Spinal cord (tissue), 10 donors: Measurements from ENCODE around the gene SMYD5. TPM values are rescaled to one million over a fixed set of nuclear protein-coding genes. Genes with fewer than 3 reads are reported as not detected.
A peak's percentile ranks its signal among the peaks of the same experiment; 100 is the strongest.
"Not testable (repeated sequence)": the region's sequence is repeated elsewhere in the genome, so short reads cannot be mapped to it uniquely, and the experiment has no call there.

Source experiments
- DNase-seq, 6 donors: peaks; one replicate each; pipeline versions ENCODE4 v3.0.0 to v3.0.0-alpha.2; 2013 to 2015; ENCODE audit warnings: low spot score in 6 of 6, low read depth in 4 of 6
- H3K27ac ChIP-seq: one replicate; pipeline ENCODE4 v1.5.1; 2013; ENCODE audit warnings: low read depth, low read length, control low read depth
- H3K27me3 ChIP-seq: one replicate; pipeline ENCODE4 v1.6.1; 2013; ENCODE audit warnings: low read length; ENCODE audit not compliant: control insufficient read depth, insufficient read depth
- H3K36me3 ChIP-seq: one replicate; pipeline ENCODE4 v1.6.1; 2013; ENCODE audit warnings: low read length; ENCODE audit not compliant: control insufficient read depth, insufficient read depth
- H3K4me1 ChIP-seq: one replicate; pipeline ENCODE4 v1.6.1; 2013; ENCODE audit warnings: low read length; ENCODE audit not compliant: control insufficient read depth, insufficient read depth
- H3K4me3 ChIP-seq: one replicate; pipeline ENCODE4 v1.5.1; 2013; ENCODE audit warnings: low read depth, low read length, control low read depth
- H3K9me3 ChIP-seq: one replicate; pipeline ENCODE4 v1.6.1; 2013; ENCODE audit warnings: low read length; ENCODE audit not compliant: control insufficient read depth, insufficient read depth
- WGBS: methylation state at CpG from one replicate; pipeline ENCODE4 v1.1.5; 2013; ENCODE audit warnings: missing lambda C conversion rate; ENCODE audit not compliant: insufficient coverage; 5-methylcytosine and 5-hydroxymethylcytosine counted together
- polyA plus RNA-seq, 2 donors: library from polyadenylated mRNA; unstranded; fragments of 120-200 nt; gene quantifications; one replicate each; pipeline ENCODE4 v1.2.1, GENCODE V29; 2013; ENCODE audit not compliant: insufficient read length in 2 of 2
- total RNA-seq, 2 donors: library from RNA; depleted of rRNA in 1 of 2; stranded (reverse); fragments of 120-200 nt in 1 of 2; fragments of >200 nt in 1 of 2; gene quantifications; one replicate each; pipeline versions ENCODE4 v1.2.3 to v1.2.4, GENCODE V29; 2013 to 2014
- donor health status: healthy.

SMYD5 gene
- total and polyA plus RNA-seq, 4 donors = 14.2 to 42.5 (median 33.5) TPM

GRCh38 chr2:73175663-73176204, 38.3 kb upstream of the SMYD5 start:
- Histone ChIP-seq H3K27me3 (peaks cover 41% of the 10 kb centered on the region), H3K4me3 (peak overlapping the region; percentile 38), H3K36me3 (no peaks in the 10 kb centered on the region), H3K27ac (no peak overlapping the region), H3K4me1 (peaks cover 31% of the 10 kb centered on the region), H3K9me3 (no peaks in the 10 kb centered on the region)
- WGBS = 0% methylated on average over 50 of the region's 59 CpGs
- DNase-seq = peak in 2 of 6 donors; percentile 76 to 89

DNA sequence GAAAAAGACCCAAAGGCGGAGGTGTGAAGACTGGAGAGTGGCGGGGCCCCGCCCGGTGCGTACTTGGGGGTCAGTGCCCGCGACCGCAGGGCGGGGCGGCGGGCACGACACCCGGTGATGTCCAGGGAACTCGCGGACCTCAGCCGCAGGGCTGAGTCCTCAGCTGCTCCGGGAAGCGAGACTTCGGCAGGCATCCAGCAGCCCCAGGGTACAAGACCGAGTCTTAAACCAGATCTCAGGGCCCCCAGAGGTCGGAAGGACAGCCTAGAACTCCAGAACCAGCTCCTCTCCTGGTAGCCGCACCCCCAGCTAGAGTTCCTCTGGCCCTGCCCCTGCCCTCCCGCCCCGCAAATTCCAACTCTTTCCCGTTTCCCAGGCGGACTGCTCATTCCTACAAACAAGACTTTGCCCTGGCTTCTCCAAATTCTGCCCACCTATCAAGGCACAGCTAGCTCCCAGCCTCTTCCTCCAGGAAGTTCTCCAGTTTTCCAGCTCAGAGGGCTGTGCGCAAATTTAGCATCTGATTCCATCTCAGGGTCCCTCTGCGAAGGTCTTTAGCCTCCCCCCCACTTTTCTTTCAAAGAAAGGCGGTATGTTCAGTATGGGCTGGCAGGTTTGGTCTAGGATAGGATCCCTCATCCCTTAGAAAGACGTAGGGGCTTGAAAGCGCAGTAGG, 37.7 kb upstream of the SMYD5 start:
- WGBS = 2% methylated on average over 26 of the region's 31 CpGs
- Histone ChIP-seq H3K27me3 (peaks cover 41% of the 10 kb centered on the region), H3K4me3 (peak overlapping the region; percentile 1), H3K4me1 (peaks cover 31% of the 10 kb centered on the region), H3K27ac (no peak overlapping the region), H3K9me3 (no peaks in the 10 kb centered on the region), H3K36me3 (no peaks in the 10 kb centered on the region)
- peak in 1 of 6 donors; percentile 31 for DNase-seq

DNA sequence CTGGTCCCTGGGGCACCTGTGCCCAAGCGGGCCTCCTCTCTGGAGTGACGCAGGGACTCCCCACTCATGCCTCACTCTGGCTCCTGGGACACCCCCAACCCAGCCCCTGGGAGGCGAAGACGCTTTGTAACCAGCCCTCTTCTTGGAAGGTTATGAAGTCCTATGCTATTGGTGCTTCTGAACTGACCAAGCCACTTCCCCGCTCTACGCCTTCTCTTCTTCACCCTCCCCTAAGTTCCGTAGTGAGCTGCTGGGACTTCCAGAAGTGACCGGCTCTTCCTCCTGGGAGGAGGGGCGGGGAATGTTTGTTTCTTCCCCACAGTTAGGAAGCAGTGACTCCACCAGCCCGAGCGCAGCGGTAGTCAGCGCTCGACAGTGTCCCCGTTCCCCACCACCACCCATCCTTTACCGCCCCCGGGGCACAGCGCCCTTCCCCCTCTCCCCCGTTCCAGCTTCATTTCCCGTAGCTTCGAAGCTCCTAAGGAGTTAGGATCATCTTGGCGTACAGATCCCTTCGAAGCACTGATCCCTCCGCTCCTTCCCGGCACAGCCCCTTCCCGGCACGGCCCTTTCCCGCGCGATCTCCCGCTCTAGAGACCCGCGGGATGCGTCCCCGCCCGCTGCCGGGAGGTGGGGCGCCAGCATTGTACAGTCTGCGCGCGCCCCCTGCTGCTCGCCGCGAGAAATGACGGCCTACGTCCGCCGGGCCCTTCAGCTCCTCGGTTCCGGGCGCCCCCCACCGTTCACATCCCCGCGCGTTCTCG, 37.0 kb upstream of the SMYD5 start:
- no peaks in the 10 kb centered on the region for H3K9me3 ChIP-seq
- DNase-seq = peak; percentile 60 to 97 (median 80)
- under 1% methylated on average over 49 of the region's 56 CpGs for WGBS
- no peaks in the 10 kb centered on the region for H3K36me3 ChIP-seq
- peak overlapping the region; percentile 29 for H3K27ac ChIP-seq
- peaks cover 31% of the 10 kb centered on the region for H3K4me1 ChIP-seq
- peaks cover 41% of the 10 kb centered on the region for H3K27me3 ChIP-seq
- peak overlapping the region; percentile 53 for H3K4me3 ChIP-seq

GRCh38 chr2:73177645-73178255, 36.3 kb upstream of the SMYD5 start:
- Histone ChIP-seq H3K4me3 (peak overlapping the region; percentile 53), H3K27me3 (peaks cover 41% of the 10 kb centered on the region), H3K9me3 (no peaks in the 10 kb centered on the region), H3K36me3 (no peaks in the 10 kb centered on the region), H3K27ac (no peak overlapping the region), H3K4me1 (peaks cover 31% of the 10 kb centered on the region)
- 9% methylated on average over 7 of the region's 12 CpGs for WGBS
- DNase-seq = no peak

GRCh38 chr2:73185965-73186364, 28.1 kb upstream of the SMYD5 start:
- Histone ChIP-seq H3K4me1 (no peaks in the 10 kb centered on the region), H3K27ac (no peak overlapping the region), H3K27me3 (peaks cover 3% of the 10 kb centered on the region), H3K4me3 (no peak overlapping the region), H3K36me3 (no peaks in the 10 kb centered on the region), H3K9me3 (no peaks in the 10 kb centered on the region)
- 88% methylated on average over 1 of the region's 2 CpGs for WGBS
- DNase-seq = no peak

DNA sequence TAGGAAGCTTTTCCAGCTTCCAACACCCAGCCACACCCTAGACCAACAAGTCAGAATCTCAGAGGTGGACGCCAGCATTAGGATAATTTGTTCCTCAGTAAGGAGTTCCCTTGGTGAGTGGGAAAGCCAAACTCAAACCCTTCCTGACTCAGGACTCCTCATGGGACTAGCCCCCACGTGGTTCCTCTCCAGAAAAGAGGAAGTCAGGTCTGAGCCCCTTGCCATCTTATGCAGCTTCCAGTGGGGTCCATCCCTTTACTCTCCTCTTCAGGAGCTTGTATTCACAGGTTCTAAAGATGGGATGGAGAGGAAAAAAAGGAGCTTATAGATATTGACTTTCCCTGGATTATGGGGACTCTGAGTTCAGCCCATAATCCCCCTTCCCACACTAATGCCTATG, 26.5 kb upstream of the SMYD5 start:
- Histone ChIP-seq H3K27ac (no peak overlapping the region), H3K27me3 (peaks cover 3% of the 10 kb centered on the region), H3K9me3 (no peaks in the 10 kb centered on the region), H3K4me1 (no peaks in the 10 kb centered on the region), H3K4me3 (no peak overlapping the region), H3K36me3 (no peaks in the 10 kb centered on the region)
- 80% methylated on average over 1 of the region's 2 CpGs for WGBS
- no peak for DNase-seq

- peaks cover 9% of the 10 kb centered on the region for H3K4me1 ChIP-seq
- no peak overlapping the region for H3K4me3 ChIP-seq
- H3K9me3 ChIP-seq = no peaks in the 10 kb centered on the region
- DNase-seq = no peak
- peaks cover 32% of the 10 kb centered on the region for H3K27me3 ChIP-seq
- H3K36me3 ChIP-seq = no peaks in the 10 kb centered on the region
- no peak overlapping the region for H3K27ac ChIP-seq
Measured at GRCh38 chr2:73197579-73197978, 16.5 kb upstream of the SMYD5 start.

DNA sequence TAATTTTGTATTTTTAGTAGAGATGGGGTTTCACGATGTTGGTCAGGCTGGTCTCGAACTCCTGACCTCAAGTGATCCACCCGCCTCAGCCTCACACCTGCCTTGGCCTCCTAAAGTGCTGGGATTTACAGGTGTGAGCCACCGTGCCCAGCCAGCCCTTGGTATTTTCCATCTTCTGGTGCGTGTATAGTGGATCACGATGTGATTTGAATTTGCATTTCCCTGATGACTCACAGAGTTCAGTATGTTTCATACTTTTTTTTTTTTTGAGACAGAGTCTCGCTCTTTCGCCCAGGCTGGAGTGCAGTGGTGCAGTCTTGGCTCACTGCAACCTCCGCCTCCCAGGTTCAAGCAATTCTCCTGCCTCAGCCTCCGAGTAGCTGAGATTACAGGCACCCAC, 13.8 kb upstream of the SMYD5 start:
- Histone ChIP-seq H3K27me3 (peaks cover 54% of the 10 kb centered on the region), H3K4me1 (peaks cover 16% of the 10 kb centered on the region)
- not testable (repeated sequence) for H3K27ac ChIP-seq, H3K4me3 ChIP-seq, DNase-seq, H3K36me3 ChIP-seq, H3K9me3 ChIP-seq
- WGBS = 95% methylated on average over 7 of the region's 10 CpGs

GRCh38 chr2:73202156-73203054, 11.6 kb upstream of the SMYD5 start, which contains the start of gene NOTO:
Gene NOTO, plus strand, starts transcription at chr2:73202574. Its CDS starts 93 bp downstream, at chr2:73202667.
- Histone ChIP-seq H3K27me3 (peaks cover 68% of the 10 kb centered on the region), H3K36me3 (no peaks in the 10 kb centered on the region), H3K4me1 (peaks cover 16% of the 10 kb centered on the region), H3K27ac (no peak within 1 kb of the TSS), H3K9me3 (no peaks in the 10 kb centered on the region), H3K4me3 (no peak within 1 kb of the TSS)
- under 1% methylated on average over 87 of the region's 87 CpGs for WGBS
- peak in 1 of 6 donors; percentile 15 for DNase-seq
